OCI-LY1 (cell line): ENCODE data around the gene SHLD1.

Experiments
- H2AFZ ChIP-seq: fragments of 200-600 bp; sonication (generic), shearing (Covaris generic); 2 replicates; pipeline ENCODE4 v1.6.0; 2014; ENCODE audit warnings: antibody characterized with exemption, mild to moderate bottlenecking, low read length
- H3F3A ChIP-seq: fragments of 200-600 bp; sonication (generic), shearing (Covaris generic); 2 replicates; pipeline ENCODE4 v1.6.0; 2014; ENCODE audit warnings: mild to moderate bottlenecking, antibody characterized with exemption, low read length, moderate library complexity; ENCODE audit not compliant: insufficient read depth
- H3K27ac ChIP-seq: fragments of 200-600 bp; sonication (generic); 2 replicates; pipeline ENCODE4 v1.5.1; 2014; ENCODE audit warnings: low read length, mixed run types, mild to moderate bottlenecking, low read depth; ENCODE audit not compliant: poor library complexity, severe bottlenecking
- H3K27me3 ChIP-seq: fragments of 200-600 bp; sonication (generic); 2 replicates; pipeline ENCODE4 v1.6.0; 2014; ENCODE audit warnings: antibody characterized with exemption, mild to moderate bottlenecking, low read length, moderate library complexity; ENCODE audit not compliant: insufficient read depth
- H3K36me3 ChIP-seq: fragments of 200-600 bp; sonication (generic); 2 replicates; pipeline ENCODE4 v1.6.1; 2014; ENCODE audit warnings: mild to moderate bottlenecking, antibody characterized with exemption, low read length, moderate library complexity, mixed read lengths; ENCODE audit not compliant: insufficient read depth
- H3K4me1 ChIP-seq: fragments of 200-600 bp; sonication (generic); 2 replicates; pipeline ENCODE4 v1.5.1; 2014; ENCODE audit warnings: mild to moderate bottlenecking, low read length, moderate library complexity; ENCODE audit not compliant: insufficient read depth, severe bottlenecking
- H3K4me2 ChIP-seq: fragments of 200-600 bp; sonication (generic), shearing (Covaris generic); 2 replicates; pipeline ENCODE4 v1.6.1; 2014; ENCODE audit warnings: low read length
- H3K4me3 ChIP-seq: fragments of 200-600 bp; sonication (generic); 2 replicates; pipeline ENCODE4 v1.5.1; 2014; ENCODE audit warnings: low read length, low read depth, mild to moderate bottlenecking, mixed read lengths; ENCODE audit not compliant: poor library complexity, severe bottlenecking
- H3K79me2 ChIP-seq: fragments of 200-600 bp; shearing (Covaris generic); 2 replicates; pipeline ENCODE4 v1.6.1; 2016; ENCODE audit warnings: mixed run types, low read length, mixed read lengths; ENCODE audit not compliant: insufficient read depth
- H3K9ac ChIP-seq: fragments of 200-600 bp; sonication (generic), shearing (Covaris generic); 2 replicates; pipeline ENCODE4 v1.6.1; 2014; ENCODE audit warnings: mild to moderate bottlenecking, low read length, mixed read lengths
- H3K9me2 ChIP-seq: fragments of 200-600 bp; sonication (generic), shearing (Covaris generic); 2 replicates; pipeline ENCODE4 v1.6.1; 2014; ENCODE audit warnings: low read depth, mild to moderate bottlenecking, low read length, mixed read lengths
- H3K9me3 ChIP-seq: fragments of 200-600 bp; shearing (Covaris generic); 2 replicates; pipeline ENCODE4 v1.6.1; 2014; ENCODE audit warnings: low read length, mixed read lengths
- H4K20me1 ChIP-seq: fragments of 200-600 bp; sonication (generic), shearing (Covaris generic); 2 replicates; pipeline ENCODE4 v1.6.0; 2016; ENCODE audit warnings: mild to moderate bottlenecking, low read length; ENCODE audit not compliant: insufficient read depth
- EZH2 ChIP-seq: fragments of 200-600 bp; sonication (generic), shearing (Covaris generic); IDR thresholded peaks from 2 replicates; pipeline ENCODE4 v1.8.0; 2017; ENCODE audit warnings: borderline replicate concordance, mixed run types, mild to moderate bottlenecking, antibody characterized with exemption, low read length, moderate library complexity, mixed read lengths
- TF ChIP-seq, protein P1 (sequence below): fragments of 200-600 bp; sonication (generic), shearing (Covaris generic); IDR thresholded peaks from 2 replicates; pipeline ENCODE4 v1.5.1; 2017; ENCODE audit warnings: mild to moderate bottlenecking, antibody characterized with exemption, low read length, moderate library complexity, mixed read lengths

The SHLD1 gene

DNA sequence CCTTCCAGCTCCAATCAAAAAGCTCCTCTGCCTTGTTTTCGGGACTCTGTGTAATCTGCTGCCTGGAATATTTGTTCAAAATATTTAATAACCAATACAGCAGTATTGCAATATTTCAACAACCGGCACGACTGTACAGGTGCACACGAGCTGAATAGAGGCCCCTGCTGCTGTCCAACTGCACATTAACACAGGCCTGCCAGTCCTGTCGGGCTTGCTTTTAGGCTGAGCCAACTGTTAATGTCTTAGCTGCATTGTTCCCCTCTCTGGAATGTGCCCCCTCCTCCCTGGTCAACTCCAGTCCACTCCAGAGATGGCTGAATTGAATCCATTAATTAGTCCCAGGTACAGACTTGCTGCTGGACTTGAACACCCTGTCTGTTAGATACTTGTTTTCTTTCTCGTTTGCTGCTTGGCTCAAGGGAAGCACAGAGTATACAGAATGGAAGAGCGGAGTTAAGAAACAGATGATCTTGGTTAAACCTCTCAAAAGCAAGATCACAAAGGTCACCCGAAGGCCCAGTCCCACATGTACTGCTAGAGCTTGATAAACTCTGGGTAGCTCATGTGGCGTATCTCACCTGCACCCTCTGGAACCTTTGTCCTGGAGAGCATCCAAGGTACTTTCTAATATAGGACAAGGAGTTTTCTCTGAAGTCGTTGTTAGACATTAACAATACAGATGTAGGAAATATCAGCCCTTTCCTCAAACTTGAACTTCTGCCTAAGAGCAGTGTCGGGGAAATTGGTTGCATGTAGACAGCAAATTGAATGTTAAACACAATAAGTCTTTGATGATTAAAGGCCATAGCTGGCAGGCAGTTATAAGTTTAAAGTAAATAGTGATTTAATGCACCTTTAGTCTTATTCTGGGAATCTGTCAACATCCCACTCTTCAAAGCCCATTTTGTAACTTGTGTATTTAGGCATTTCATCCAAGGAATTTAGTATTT, 31.9 kb downstream of the SHLD1 start:
- peaks cover 52% of the 10 kb centered on the region for H3K36me3 ChIP-seq
- H3K9ac ChIP-seq, result no peak overlapping the region
- no peaks in the 10 kb centered on the region for H3F3A ChIP-seq
- peak overlapping the region; percentile 44 for H3K27ac ChIP-seq
- H3K4me1 ChIP-seq, result peaks cover 21% of the 10 kb centered on the region
- no peaks in the 10 kb centered on the region for H3K79me2 ChIP-seq
- H2AFZ ChIP-seq, result no peak overlapping the region
- TF ChIP-seq EZH2, result no peak
- TF ChIP-seq, protein P1, sequence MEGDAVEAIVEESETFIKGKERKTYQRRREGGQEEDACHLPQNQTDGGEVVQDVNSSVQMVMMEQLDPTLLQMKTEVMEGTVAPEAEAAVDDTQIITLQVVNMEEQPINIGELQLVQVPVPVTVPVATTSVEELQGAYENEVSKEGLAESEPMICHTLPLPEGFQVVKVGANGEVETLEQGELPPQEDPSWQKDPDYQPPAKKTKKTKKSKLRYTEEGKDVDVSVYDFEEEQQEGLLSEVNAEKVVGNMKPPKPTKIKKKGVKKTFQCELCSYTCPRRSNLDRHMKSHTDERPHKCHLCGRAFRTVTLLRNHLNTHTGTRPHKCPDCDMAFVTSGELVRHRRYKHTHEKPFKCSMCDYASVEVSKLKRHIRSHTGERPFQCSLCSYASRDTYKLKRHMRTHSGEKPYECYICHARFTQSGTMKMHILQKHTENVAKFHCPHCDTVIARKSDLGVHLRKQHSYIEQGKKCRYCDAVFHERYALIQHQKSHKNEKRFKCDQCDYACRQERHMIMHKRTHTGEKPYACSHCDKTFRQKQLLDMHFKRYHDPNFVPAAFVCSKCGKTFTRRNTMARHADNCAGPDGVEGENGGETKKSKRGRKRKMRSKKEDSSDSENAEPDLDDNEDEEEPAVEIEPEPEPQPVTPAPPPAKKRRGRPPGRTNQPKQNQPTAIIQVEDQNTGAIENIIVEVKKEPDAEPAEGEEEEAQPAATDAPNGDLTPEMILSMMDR, result no peak
- no peaks in the 10 kb centered on the region for H3K9me3 ChIP-seq
- H3K4me3 ChIP-seq, result no peak overlapping the region
- H3K27me3 ChIP-seq, result no peaks in the 10 kb centered on the region
- H3K4me2 ChIP-seq, result no peak overlapping the region
- H3K9me2 ChIP-seq, result no peaks in the 10 kb centered on the region
- no peaks in the 10 kb centered on the region for H4K20me1 ChIP-seq

DNA sequence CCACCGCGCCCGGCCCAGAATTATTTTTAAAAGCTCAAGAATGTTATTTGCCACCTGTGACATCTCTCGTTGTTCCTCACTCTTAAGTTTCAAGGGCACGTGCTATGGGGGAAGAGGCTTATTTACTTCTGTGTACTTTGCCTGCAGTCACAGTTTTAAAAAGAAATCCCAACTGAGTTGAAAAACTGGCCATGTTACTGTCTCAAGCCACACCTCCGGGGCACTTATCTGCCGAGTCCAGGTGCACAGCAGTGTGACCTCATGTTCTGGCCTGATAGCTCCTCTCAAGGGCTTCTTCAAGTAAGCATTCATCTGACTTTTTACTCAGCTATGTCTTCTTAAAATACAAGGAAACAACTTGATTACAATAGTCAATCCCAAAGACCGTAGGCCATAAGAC, 34.5 kb downstream of the SHLD1 start:
- H3K9me3 ChIP-seq, result no peaks in the 10 kb centered on the region
- no peaks in the 10 kb centered on the region for H3K79me2 ChIP-seq
- peaks cover 39% of the 10 kb centered on the region for H3K36me3 ChIP-seq
- H3K27ac ChIP-seq, result peak overlapping the region; percentile 86
- H3F3A ChIP-seq, result no peaks in the 10 kb centered on the region
- H2AFZ ChIP-seq, result no peak overlapping the region
- no peak overlapping the region for H3K9ac ChIP-seq
- peaks cover 38% of the 10 kb centered on the region for H3K4me1 ChIP-seq
- H3K4me3 ChIP-seq, result no peak overlapping the region
- H3K9me2 ChIP-seq, result no peaks in the 10 kb centered on the region
- H3K4me2 ChIP-seq, result no peak overlapping the region; the same call in 1 of the 2 replicates
- TF ChIP-seq EZH2, result no peak
- TF ChIP-seq, protein P1, result no peak
- no peaks in the 10 kb centered on the region for H3K27me3 ChIP-seq
- H4K20me1 ChIP-seq, result no peaks in the 10 kb centered on the region

DNA sequence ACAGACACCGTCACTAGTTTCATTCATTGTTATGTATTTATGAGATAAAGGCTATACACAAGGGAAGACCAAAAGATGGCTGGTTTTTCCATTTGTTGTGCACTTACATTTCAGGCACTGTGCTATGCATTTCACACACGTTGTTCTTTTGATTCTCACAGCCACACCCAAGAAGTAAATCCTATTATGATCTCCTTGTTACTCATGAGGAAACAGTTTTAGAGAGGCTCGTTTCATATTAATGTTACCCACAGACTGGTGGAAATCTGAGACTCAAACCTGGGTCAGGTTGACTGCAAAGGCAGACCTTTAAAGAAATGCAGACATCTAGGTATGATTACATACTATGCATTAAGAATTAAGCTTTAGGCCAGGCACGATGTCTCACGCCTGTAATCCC, 34.9 kb downstream of the SHLD1 start:
- no peaks in the 10 kb centered on the region for H3F3A ChIP-seq
- H3K9me2 ChIP-seq, result no peaks in the 10 kb centered on the region
- no peaks in the 10 kb centered on the region for H3K79me2 ChIP-seq
- H3K27ac ChIP-seq, result peak overlapping the region; percentile 86
- no peak overlapping the region for H3K9ac ChIP-seq
- H4K20me1 ChIP-seq, result no peaks in the 10 kb centered on the region
- TF ChIP-seq, protein P1, result no peak
- TF ChIP-seq EZH2, result no peak
- no peaks in the 10 kb centered on the region for H3K9me3 ChIP-seq
- no peaks in the 10 kb centered on the region for H3K27me3 ChIP-seq
- no peak overlapping the region; the same call in 1 of the 2 replicates for H3K4me2 ChIP-seq
- no peak overlapping the region for H2AFZ ChIP-seq
- H3K36me3 ChIP-seq, result peaks cover 41% of the 10 kb centered on the region
- peaks cover 38% of the 10 kb centered on the region for H3K4me1 ChIP-seq
- no peak overlapping the region for H3K4me3 ChIP-seq
